Brain microvascular endothelial cell (primary cell): Measurements from ENCODE around the gene CPNE4.

Experiments used
- DNase-seq: peaks from one replicate; pipeline ENCODE4 v3.0.0-alpha.2; 2020
- H3K27ac ChIP-seq: fragments of 250-450 bp; sonication (Bioruptor Pico); 2 replicates; pipeline ENCODE4 v1.5.1; 2020; ENCODE audit warnings: mild to moderate bottlenecking, moderate library complexity
- H3K27me3 ChIP-seq: fragments of 250-450 bp; sonication (Bioruptor Pico); replicated peaks from 2 replicates; pipeline ENCODE4 v1.5.1; 2020; ENCODE audit warnings: mild to moderate bottlenecking
- H3K36me3 ChIP-seq: fragments of 250-450 bp; sonication (Bioruptor Pico); replicated peaks from 2 replicates; pipeline ENCODE4 v1.5.1; 2020; ENCODE audit warnings: mild to moderate bottlenecking
- H3K4me3 ChIP-seq: 2 replicates; pipeline ENCODE4 v1.5.1; 2011; ENCODE audit warnings: low read depth, mild to moderate bottlenecking, control low read depth, low read length, moderate library complexity
- in situ Hi-C: cut with HindIII; loops from 2 replicates; pipeline ENCODE4 v1.10.0; 2017; ENCODE audit warnings: low sequenced_read_pairs, low pct_ligation_motif_present
- TF ChIP-seq, protein P1 (sequence below): IDR thresholded peaks from 2 replicates; pipeline ENCODE4 v1.5.1; 2011; ENCODE audit warnings: low read depth, mild to moderate bottlenecking, moderate library complexity, low read length, control low read depth, inconsistent platforms; ENCODE audit errors: missing control alignments

CPNE4 gene

DNA sequence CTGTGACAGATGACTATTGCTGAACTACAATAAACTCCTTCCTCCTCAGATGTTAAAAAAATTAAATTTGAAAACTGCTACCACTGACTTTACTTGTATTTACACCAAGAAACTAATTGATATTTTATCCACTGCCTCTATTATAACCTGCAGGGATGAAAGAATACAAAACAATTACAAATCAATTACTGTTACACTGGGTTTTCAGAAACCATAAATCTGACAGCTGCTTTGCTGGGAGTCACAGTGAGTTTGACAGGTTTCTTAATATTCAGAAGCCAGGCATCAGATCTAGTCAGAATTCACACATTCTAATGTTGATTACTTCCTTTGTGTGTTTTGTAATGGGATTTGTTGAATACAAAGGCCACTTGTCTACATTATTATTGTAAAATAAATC is 279.4 kb downstream of the CPNE4 start:
- Histone ChIP-seq H3K27me3 (no peaks in the 10 kb centered on the region), H3K27ac (no peak overlapping the region), H3K36me3 (no peaks in the 10 kb centered on the region), H3K4me3 (no peak overlapping the region)
- TF ChIP-seq, protein P1, sequence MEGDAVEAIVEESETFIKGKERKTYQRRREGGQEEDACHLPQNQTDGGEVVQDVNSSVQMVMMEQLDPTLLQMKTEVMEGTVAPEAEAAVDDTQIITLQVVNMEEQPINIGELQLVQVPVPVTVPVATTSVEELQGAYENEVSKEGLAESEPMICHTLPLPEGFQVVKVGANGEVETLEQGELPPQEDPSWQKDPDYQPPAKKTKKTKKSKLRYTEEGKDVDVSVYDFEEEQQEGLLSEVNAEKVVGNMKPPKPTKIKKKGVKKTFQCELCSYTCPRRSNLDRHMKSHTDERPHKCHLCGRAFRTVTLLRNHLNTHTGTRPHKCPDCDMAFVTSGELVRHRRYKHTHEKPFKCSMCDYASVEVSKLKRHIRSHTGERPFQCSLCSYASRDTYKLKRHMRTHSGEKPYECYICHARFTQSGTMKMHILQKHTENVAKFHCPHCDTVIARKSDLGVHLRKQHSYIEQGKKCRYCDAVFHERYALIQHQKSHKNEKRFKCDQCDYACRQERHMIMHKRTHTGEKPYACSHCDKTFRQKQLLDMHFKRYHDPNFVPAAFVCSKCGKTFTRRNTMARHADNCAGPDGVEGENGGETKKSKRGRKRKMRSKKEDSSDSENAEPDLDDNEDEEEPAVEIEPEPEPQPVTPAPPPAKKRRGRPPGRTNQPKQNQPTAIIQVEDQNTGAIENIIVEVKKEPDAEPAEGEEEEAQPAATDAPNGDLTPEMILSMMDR, result no peak
- no peak for DNase-seq
- in situ Hi-C loops, result no loop called here

DNA sequence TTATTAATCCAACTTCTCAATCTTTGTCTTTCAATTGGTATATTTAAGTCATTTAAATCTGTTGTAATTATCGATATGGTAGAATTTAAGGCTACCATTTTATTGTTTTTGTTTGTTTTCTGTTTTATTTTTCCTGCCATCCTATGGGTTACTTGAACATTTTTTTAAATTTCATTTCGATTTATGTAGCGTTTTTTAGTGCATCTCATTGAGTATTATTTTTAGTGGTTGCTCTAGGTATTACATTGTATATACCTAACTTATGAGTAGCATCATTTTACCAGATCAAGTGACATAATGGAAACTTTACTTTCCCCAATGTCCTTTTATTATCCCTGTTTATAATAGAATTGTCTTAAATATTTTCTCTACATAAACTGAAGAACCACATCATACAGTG is 284.6 kb downstream of the CPNE4 start:
- no peaks in the 10 kb centered on the region for H3K36me3 ChIP-seq
- no peak overlapping the region for H3K4me3 ChIP-seq
- no peak overlapping the region for H3K27ac ChIP-seq
- TF ChIP-seq, protein P1, result no peak
- H3K27me3 ChIP-seq, result no peaks in the 10 kb centered on the region
- no peak for DNase-seq
- in situ Hi-C loops, result no loop called here

DNA sequence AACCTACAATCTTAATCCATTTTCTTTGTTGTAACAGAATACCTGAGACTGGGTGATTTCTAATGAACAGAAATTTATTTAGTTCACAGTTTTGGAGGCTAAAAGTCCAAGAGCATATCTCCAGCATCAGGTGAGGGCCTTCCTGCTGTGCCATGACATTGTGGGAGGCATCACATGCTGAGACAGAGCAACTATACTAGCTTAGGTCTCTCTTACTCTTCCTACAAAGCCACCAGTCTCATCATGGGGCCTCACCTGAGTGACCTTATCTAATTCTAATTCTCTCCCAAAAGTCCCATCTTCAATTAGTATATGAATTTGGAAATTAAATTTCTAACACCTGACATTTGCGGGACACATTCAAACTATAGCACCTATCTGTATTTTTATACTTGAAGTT is 285.0 kb downstream of the CPNE4 start:
- H3K27me3 ChIP-seq, result no peaks in the 10 kb centered on the region
- no peak overlapping the region for H3K4me3 ChIP-seq
- no peak overlapping the region for H3K27ac ChIP-seq
- H3K36me3 ChIP-seq, result no peaks in the 10 kb centered on the region
- TF ChIP-seq, protein P1, result no peak
- in situ Hi-C loops, result no loop called here
- DNase-seq, result no peak

DNA sequence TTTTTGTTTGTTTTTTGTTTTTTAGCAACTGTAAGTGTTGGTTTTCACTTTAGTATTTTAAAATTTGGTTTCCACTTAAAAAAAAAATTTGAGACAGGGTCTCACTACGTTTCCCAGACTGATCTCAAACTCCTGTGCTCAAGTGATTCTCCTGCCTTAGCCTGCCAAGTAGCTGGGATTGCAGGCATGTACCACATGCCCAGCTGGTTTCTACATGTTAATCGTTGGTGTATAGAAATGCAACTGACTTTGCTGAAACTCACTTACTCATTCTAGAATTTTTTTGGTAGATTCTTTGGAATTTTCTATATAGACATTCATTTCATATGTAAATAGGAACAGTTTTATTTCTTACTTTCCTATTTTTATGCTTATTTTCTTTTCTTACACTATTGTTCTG is 287.3 kb downstream of the CPNE4 start:
- Histone ChIP-seq H3K36me3 (no peaks in the 10 kb centered on the region), H3K27me3 (no peaks in the 10 kb centered on the region), H3K4me3 (no peak overlapping the region), H3K27ac (no peak overlapping the region)
- in situ Hi-C loops, result no loop called here
- TF ChIP-seq, protein P1, result no peak
- no peak for DNase-seq

DNA sequence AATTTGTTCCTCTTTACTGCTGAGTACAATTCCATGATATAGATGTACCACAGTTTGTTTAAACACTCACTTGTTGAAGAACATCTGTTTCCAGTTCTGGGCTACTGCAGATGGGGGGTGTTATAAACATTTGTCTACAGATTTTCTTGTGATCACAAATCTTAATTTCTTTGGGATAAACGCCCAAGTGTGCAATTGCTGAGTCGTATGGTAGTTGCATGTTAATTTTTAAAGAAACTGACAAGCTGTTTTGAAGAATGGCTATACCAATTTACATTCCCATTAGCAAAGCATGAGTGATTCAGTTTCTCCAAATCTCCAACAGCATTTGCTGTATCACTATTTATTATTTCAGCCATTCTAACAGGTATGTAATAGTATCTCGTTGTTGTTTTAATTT is 290.0 kb downstream of the CPNE4 start:
- Histone ChIP-seq H3K27me3 (no peaks in the 10 kb centered on the region), H3K4me3 (no peak overlapping the region), H3K27ac (no peak overlapping the region), H3K36me3 (no peaks in the 10 kb centered on the region)
- no peak for DNase-seq
- TF ChIP-seq, protein P1, result no peak
- in situ Hi-C loops, result no loop called here

DNA sequence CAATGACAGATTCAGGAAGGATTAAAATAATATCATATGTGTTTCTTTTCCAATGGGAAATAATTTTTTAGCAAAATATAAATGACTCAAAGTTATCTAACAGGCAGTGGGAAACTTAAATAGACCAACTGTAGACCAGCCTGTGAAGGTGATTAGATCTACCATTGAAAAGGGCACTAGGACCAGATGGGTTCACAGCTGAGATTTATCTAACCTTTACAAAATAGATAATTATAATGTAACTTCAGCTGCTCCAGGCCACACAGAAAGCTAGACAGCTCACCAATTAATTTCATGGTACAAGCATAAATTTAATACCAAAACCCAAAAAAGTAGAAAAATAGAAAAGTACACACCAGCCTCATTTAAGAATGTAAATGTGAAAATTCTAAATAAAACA is 291.7 kb downstream of the CPNE4 start:
- DNase-seq, result no peak
- Histone ChIP-seq H3K4me3 (no peak overlapping the region), H3K27me3 (no peaks in the 10 kb centered on the region), H3K36me3 (no peaks in the 10 kb centered on the region), H3K27ac (no peak overlapping the region)
- in situ Hi-C loops, result no loop called here
- TF ChIP-seq, protein P1, result no peak
